Omental fat pad (tissue), 4 donors: ENCODE results near the gene CCDC106. TPM values are rescaled to one million over a fixed set of nuclear protein-coding genes. Genes with fewer than 3 reads are reported as not detected.
A peak's percentile ranks its signal among the peaks of the same experiment; 100 is the strongest.

Experiments used
- ATAC-seq: fragments of 150-250 bp; one replicate; pipeline ENCODE4 v1.9.1; 2016; ENCODE audit warnings: mild to moderate bottlenecking, moderate library complexity; ENCODE audit not compliant: low FRiP score
- DNase-seq: peaks from one replicate; pipeline ENCODE4 v3.0.0-alpha.2; 2019; ENCODE audit warnings: low spot score
- total RNA-seq, 4 donors: library from RNA; depleted of rRNA; stranded (reverse); fragments of >200 nt; gene quantifications; one replicate each; pipeline ENCODE4 v1.1.0, GENCODE V29; 2016
- TF ChIP-seq, protein P1 (sequence below), 3 donors: fragments of 450-650 bp; IDR thresholded peaks; one replicate each; pipeline ENCODE4 v1.5.1; 2016 to 2017; ENCODE audit warnings: antibody characterized with exemption in 3 of 3, mild to moderate bottlenecking in 3 of 3, moderate library complexity in 2 of 3

Gene CCDC106
- total RNA-seq, 4 donors from 2014 or later, result 9.8 to 15.2 (median 11.0) TPM

DNA sequence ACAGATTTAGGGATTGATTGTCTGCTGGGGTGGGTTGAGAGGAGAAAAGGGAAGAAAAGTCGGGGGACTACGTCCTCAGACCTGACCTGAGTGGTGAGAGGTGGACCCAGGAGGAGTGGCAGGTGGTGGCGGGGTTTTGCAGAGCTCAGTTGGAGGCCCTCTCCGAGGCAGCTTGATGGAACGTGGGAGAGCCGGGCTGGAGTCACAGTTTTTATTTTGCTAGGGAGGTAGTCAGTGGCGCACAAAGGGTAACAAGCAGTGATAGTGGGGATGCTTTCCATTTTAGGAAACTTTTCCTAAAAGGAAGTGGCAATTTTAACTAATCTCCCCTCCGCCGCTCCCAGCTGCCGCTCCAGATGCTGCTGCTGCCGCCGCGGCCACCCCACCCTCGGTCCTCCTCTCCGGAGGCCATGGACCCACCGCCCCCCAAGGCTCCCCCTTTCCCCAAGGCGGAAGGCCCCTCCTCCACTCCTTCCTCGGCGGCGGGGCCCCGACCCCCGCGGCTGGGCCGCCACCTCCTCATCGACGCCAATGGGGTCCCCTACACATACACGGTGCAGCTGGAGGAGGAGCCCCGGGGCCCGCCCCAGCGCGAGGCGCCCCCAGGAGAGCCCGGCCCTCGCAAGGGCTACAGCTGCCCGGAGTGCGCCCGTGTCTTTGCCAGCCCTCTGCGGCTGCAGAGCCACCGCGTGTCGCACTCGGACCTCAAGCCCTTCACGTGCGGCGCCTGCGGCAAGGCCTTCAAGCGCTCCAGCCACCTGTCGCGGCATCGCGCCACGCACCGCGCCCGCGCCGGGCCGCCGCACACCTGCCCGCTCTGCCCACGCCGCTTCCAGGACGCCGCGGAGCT lies 5.6 kb upstream of the CCDC106 start:
- ATAC-seq (no peak), DNase-seq (no peak)
- TF ChIP-seq, protein P1, sequence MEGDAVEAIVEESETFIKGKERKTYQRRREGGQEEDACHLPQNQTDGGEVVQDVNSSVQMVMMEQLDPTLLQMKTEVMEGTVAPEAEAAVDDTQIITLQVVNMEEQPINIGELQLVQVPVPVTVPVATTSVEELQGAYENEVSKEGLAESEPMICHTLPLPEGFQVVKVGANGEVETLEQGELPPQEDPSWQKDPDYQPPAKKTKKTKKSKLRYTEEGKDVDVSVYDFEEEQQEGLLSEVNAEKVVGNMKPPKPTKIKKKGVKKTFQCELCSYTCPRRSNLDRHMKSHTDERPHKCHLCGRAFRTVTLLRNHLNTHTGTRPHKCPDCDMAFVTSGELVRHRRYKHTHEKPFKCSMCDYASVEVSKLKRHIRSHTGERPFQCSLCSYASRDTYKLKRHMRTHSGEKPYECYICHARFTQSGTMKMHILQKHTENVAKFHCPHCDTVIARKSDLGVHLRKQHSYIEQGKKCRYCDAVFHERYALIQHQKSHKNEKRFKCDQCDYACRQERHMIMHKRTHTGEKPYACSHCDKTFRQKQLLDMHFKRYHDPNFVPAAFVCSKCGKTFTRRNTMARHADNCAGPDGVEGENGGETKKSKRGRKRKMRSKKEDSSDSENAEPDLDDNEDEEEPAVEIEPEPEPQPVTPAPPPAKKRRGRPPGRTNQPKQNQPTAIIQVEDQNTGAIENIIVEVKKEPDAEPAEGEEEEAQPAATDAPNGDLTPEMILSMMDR (IDR thresholded peaks at IDR 0.05), result no peak

DNA sequence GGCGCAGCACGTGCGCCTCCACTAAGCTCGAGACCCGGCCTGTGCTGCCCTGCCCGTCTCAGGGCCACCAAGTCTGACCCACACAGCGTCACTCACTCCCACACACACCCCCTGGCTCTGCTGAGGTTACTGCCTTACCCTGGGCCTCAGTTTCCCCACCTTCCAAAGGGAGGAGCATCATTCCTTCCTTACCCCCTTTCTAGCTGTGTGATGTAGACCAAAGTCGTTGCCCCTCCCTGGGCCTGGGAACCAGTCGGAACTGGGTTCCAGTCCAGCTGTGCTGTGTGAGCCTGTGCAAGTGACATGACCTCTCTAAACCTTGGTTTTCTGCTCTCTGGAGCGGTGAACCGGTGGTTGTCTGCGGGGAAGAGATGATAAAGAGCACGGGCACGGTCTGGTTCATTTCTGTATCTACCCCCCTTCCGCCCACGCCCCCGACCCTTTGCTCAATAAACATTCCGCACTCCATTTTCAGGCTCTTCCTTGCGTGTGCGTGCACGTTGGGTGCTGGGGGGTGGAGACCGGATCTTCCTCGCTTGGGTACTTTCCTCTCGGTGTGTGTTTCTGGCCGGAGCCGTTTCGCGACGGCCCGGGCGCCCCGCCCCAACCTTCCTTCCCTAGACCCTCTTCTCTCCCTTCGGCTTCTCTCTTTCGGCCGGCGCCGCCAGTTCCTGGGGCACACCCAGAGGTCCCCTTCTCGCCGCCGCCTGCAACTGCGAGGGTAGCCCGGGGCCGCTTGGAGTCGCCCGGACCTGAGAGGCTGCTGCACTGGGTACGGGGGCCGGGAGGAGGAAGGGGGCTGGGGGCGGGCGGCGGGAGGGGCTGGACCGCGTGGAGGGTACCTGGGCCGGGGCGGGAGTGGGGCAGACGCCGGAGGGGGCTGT lies 4.8 kb upstream of the CCDC106 start, which contains the start of gene ZNF581:
Gene ZNF581 (plus strand): TSS at position 647 of the 884 bp plus-strand sequence. CDS start 923 bp downstream, outside the sequence.
- DNase-seq (no peak), ATAC-seq (peak; percentile 62)
- TF ChIP-seq, protein P1 (IDR thresholded peaks at IDR 0.05), result no peak

DNA sequence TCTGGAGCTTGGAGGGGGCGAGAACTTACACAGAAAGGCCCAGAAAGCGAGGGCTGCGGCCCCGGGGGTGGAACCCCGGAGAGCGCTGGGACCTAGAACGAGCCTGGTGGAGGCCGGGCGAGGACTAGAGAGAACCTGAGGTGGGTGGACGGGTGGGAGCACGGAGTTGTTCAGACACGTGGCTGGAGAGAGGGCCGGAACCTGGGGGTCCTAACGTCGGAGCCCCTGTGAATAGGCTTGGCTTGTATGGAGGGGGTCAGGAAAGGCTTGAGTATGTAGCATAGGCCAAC lies 4.2 kb upstream of the CCDC106 start:
- DNase-seq (no peak), ATAC-seq (no peak)
- TF ChIP-seq, protein P1 (IDR thresholded peaks at IDR 0.05), result no peak

DNA sequence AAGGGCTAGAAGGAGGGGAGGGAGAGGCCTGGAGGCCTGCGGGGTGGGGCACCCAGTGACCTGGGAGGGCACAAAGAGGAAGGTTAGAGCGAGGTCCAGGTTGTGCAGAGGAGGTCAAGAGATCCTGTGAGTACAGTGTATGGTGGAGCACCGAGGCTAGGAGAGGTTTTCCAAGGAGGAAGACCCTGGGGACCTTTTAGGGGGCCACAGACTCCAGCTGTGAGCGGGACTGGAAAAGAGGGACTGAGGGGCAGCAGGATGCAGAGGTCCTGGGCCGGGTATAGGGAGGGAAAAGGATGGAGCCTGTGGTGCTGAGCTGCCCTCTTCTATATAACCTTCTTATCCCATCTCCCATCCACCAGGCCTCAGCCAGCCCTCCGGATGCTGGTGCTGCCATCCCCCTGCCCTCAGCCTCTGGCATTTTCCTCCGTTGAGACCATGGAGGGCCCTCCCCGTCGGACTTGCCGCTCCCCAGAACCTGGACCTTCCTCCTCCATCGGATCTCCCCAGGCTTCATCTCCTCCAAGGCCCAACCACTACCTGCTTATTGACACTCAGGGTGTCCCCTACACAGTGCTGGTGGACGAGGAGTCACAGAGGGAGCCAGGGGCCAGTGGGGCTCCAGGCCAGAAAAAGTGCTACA lies 3.7 kb upstream of the CCDC106 start:
- TF ChIP-seq, protein P1 (IDR thresholded peaks at IDR 0.05), result no peak
- DNase-seq (no peak), ATAC-seq (no peak)

DNA sequence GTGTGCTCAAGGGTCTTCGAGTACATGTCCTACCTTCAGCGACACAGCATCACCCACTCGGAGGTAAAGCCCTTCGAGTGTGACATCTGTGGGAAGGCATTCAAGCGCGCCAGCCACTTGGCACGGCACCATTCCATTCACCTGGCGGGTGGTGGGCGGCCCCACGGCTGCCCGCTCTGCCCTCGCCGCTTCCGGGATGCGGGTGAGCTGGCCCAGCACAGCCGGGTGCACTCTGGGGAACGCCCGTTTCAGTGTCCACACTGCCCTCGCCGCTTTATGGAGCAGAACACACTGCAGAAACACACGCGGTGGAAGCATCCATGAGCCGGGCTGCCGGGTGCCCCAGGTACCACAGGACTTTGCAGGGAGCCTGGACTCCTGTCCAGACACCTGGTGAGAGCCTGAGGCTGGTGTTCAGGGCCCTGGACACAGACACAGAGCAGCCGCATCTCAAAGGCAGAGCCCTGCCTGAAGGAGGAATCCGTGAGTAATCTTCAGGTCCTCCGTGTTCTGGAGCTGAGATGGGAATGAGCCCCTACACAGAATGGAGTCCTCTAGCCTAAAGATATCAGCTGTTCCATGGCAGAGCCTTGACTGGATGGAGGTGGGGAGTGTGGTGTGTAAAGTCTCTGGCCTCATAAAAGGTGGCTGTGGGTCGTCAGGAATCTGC lies 3.0 kb upstream of the CCDC106 start:
- TF ChIP-seq, protein P1 (IDR thresholded peaks at IDR 0.05), result no peak
- DNase-seq (no peak), ATAC-seq (no peak)

DNA sequence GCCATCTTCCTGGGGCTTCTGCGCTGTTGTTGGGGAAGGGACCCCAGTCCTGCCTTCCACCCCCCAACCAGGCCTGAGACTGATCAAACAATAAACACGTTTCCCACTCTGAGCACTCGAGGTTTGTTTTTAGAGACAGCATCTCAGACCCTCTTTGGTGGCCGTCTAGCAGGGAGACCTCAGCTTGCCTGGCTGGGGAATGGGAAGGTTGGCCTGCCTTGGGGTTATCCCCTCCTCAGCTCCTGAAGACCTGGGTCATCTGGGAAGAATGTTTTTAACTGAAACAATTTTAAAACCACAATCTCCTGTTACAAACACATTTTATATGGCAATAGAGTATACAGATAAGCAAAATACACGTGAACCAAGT lies 2.5 kb upstream of the CCDC106 start:
- TF ChIP-seq, protein P1 (IDR thresholded peaks at IDR 0.05), result no peak
- ATAC-seq (no peak), DNase-seq (no peak)
